D721Med (cell line): ENCODE results near the gene ZNF37A.
A peak's percentile ranks its signal among the peaks of the same experiment; 100 is the strongest.
"Not testable (repeated sequence)": the region's sequence is repeated elsewhere in the genome, so short reads cannot be mapped to it uniquely, and the experiment has no call there.

Experiments
- DNase-seq: peaks from one replicate; pipeline ENCODE4 v3.0.0; 2011; ENCODE audit warnings: low spot score; ENCODE audit not compliant: insufficient read length
- FAIRE-seq: peaks from 2 replicates; lab custom pipeline; 2011; peaks lifted over from hg19 to GRCh38; lab: Jason Lieb, UNC
- CTCF ChIP-seq: IDR thresholded peaks from 2 replicates; pipeline ENCODE4 v1.5.1; 2012; ENCODE audit warnings: mild to moderate bottlenecking, control low read depth; ENCODE audit not compliant: insufficient read depth; ENCODE audit errors: missing control alignments

Gene ZNF37A

GRCh38 chr10:38072552-38072951 is 21.6 kb upstream of the ZNF37A start:
- no peak for DNase-seq
- no peak for TF ChIP-seq CTCF
- FAIRE-seq = no peak

GRCh38 chr10:38076687-38077086 is 17.4 kb upstream of the ZNF37A start:
- DNase-seq (no peak), FAIRE-seq (no peak)
- TF ChIP-seq CTCF = no peak

GRCh38 chr10:38093318-38093717 is 819 bp upstream of the ZNF37A start:
- DNase-seq, FAIRE-seq: not testable (repeated sequence)

- no peak for TF ChIP-seq CTCF
- FAIRE-seq = no peak
Observed at GRCh38 chr10:38093816-38094157, 350 bp upstream of the ZNF37A start.

GRCh38 chr10:38094927-38095574 is 914 bp downstream of the ZNF37A start:
- no peak for TF ChIP-seq CTCF
- FAIRE-seq (no peak), DNase-seq (no peak)

More at GRCh38 chr10:38093816-38094157, 350 bp upstream of the ZNF37A start:
- no peak for DNase-seq

- FAIRE-seq (peak; percentile 35), DNase-seq (no peak)
- TF ChIP-seq CTCF = no peak
Observed at GRCh38 chr10:38102880-38103279, 8.7 kb downstream of the ZNF37A start.

GRCh38 chr10:38103756-38104155 is 9.6 kb downstream of the ZNF37A start:
- FAIRE-seq = no peak
- TF ChIP-seq CTCF = no peak
- no peak for DNase-seq

- FAIRE-seq = no peak
- TF ChIP-seq CTCF = no peak
- no peak for DNase-seq
Observed at GRCh38 chr10:38112159-38112558, 18.0 kb downstream of the ZNF37A start.
